DND-41 (cell line): ENCODE data around the gene FHL2.
"Not testable (repeated sequence)": the region's sequence is repeated elsewhere in the genome, so short reads cannot be mapped to it uniquely, and the experiment has no call there.

Source experiments
- ATAC-seq: fragments of 200-7000 bp; cut with Tn5 transposase; 3 replicates; pipeline ENCODE4 v1.9.1; 2021; ENCODE audit warnings: low read depth; ENCODE audit not compliant: insufficient read depth
- DNase-seq: peaks from one replicate; pipeline ENCODE4 v3.0.0-alpha.2; 2020
- H2AFZ ChIP-seq: 2 replicates; pipeline ENCODE4 v1.6.0; 2012; ENCODE audit warnings: low read depth, low read length
- H3K27ac ChIP-seq: 2 replicates; pipeline ENCODE4 v1.5.1; 2012; ENCODE audit warnings: low read length, inconsistent platforms
- H3K27me3 ChIP-seq: fragments of 200-600 bp; sonication (generic); 2 replicates; pipeline ENCODE4 v1.6.0; 2012; ENCODE audit warnings: low read length, mild to moderate bottlenecking, inconsistent platforms; ENCODE audit not compliant: insufficient read depth, poor library complexity
- H3K36me3 ChIP-seq: 2 replicates; pipeline ENCODE4 v1.5.1; 2012; ENCODE audit warnings: low read length, inconsistent platforms; ENCODE audit not compliant: insufficient read depth
- H3K4me1 ChIP-seq: 2 replicates; pipeline ENCODE4 v1.5.1; 2012; ENCODE audit warnings: mild to moderate bottlenecking, low read length; ENCODE audit not compliant: insufficient read depth
- H3K4me2 ChIP-seq: 2 replicates; pipeline ENCODE4 v1.6.0; 2012; ENCODE audit warnings: mild to moderate bottlenecking, moderate library complexity, low read length, inconsistent platforms; ENCODE audit not compliant: insufficient read depth
- H3K4me3 ChIP-seq, 2 experiments: fragments of 200-600 bp in 1 of 2; shearing (Covaris generic) in 1 of 2; 2 replicates each; pipeline ENCODE4 v1.5.1; 2012 to 2016; ENCODE audit warnings: inconsistent platforms in 2 of 2, low read length in 2 of 2, mild to moderate bottlenecking in 2 of 2, low read depth in 1 of 2, moderate library complexity in 1 of 2
- H3K79me2 ChIP-seq: 2 replicates; pipeline ENCODE4 v1.6.0; 2012; ENCODE audit warnings: low read length, inconsistent platforms; ENCODE audit not compliant: insufficient read depth
- H3K9ac ChIP-seq: 2 replicates; pipeline ENCODE4 v1.6.0; 2012; ENCODE audit warnings: low read depth, mild to moderate bottlenecking, inconsistent platforms, low read length, moderate library complexity
- H3K9me3 ChIP-seq: 2 replicates; pipeline ENCODE4 v1.5.1; 2012; ENCODE audit warnings: low read length, moderate library complexity, mild to moderate bottlenecking, inconsistent platforms; ENCODE audit not compliant: insufficient read depth, severe bottlenecking
- H4K20me1 ChIP-seq: 2 replicates; pipeline ENCODE4 v1.6.0; 2012; ENCODE audit warnings: low read length; ENCODE audit not compliant: insufficient read depth
- CTCF ChIP-seq: IDR thresholded peaks from 2 replicates; pipeline ENCODE4 v1.5.1; 2012; ENCODE audit warnings: borderline replicate concordance, low read length, moderate library complexity, mild to moderate bottlenecking; ENCODE audit not compliant: poor library complexity, severe bottlenecking; ENCODE audit errors: extremely low read depth
- EZH2 ChIP-seq: IDR thresholded peaks from 3 replicates; pipeline ENCODE4 v1.6.1; 2012; ENCODE audit warnings: borderline replicate concordance, low read depth, mild to moderate bottlenecking, moderate library complexity, low read length, inconsistent platforms; ENCODE audit not compliant: severe bottlenecking

The FHL2 gene

DNA sequence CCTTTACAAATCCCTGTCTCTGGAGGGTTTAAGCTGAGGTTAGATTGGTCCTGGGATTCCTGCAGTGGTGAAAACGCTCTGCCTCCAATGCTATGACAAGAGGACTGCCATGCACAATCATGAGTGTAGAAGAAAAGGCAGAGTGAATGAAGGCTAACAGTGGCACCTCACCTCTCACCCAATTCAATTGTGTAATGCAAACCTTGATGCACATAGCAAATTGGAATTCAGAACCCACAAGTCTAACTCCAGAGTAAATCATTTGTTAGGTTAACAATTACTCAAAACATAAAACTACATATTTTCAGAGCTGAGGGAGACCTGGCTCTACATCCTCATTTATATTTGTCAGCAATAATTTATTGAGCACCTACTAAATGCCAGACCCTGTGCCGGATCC, 71.2 kb downstream of the FHL2 start:
- peaks cover 5% of the 10 kb centered on the region for H3K36me3 ChIP-seq
- H4K20me1 ChIP-seq: peaks cover 19% of the 10 kb centered on the region
- TF ChIP-seq EZH2: no peak
- TF ChIP-seq CTCF: no peak
- peaks cover 76% of the 10 kb centered on the region for H3K79me2 ChIP-seq
- no peak overlapping the region for H2AFZ ChIP-seq
- no peaks in the 10 kb centered on the region for H3K27me3 ChIP-seq
- H3K4me2 ChIP-seq: peak overlapping the region; percentile 94; the same call in 1 of the 2 replicates
- H3K4me1 ChIP-seq: peaks cover 25% of the 10 kb centered on the region
- no peak for ATAC-seq
- DNase-seq: no peak
- H3K4me3 ChIP-seq: no peak overlapping the region
- H3K9me3 ChIP-seq: no peaks in the 10 kb centered on the region
- no peak overlapping the region for H3K27ac ChIP-seq
- H3K9ac ChIP-seq: no peak overlapping the region

DNA sequence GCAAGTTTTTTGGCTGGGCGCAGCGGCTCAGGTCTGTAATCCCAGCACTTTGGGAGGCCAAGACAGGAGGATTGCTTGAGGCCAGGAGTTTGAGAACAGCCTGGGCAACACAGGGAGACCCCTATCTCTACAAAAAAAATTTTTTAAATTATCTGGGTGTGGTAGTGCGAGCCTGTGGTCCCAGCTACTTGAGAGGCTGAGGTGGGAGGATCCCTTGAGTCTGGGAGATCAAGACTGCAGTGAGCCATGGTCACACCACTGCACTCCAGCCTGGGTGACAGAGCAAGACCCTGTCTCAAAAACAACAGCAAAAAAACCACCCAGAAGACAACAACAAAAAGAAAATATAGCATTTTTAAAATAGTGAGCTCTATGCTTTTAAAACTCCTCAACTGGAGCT, 71.6 kb downstream of the FHL2 start:
- H3K9ac ChIP-seq, H3K27ac ChIP-seq, H3K27me3 ChIP-seq, DNase-seq, H2AFZ ChIP-seq, H3K4me3 ChIP-seq, H3K36me3 ChIP-seq, H3K9me3 ChIP-seq, ATAC-seq: not testable (repeated sequence)
- Histone ChIP-seq H3K79me2 (peaks cover 80% of the 10 kb centered on the region), H3K4me1 (peaks cover 25% of the 10 kb centered on the region), H3K4me2 (peak overlapping the region; percentile 94; the same call in 1 of the 2 replicates), H4K20me1 (peaks cover 22% of the 10 kb centered on the region)

GRCh38 chr2:105325389-105325963, 73.4 kb downstream of the FHL2 start:
- H3K9me3 ChIP-seq: no peaks in the 10 kb centered on the region
- H2AFZ ChIP-seq: no peak overlapping the region
- no peak overlapping the region for H3K4me3 ChIP-seq
- H3K36me3 ChIP-seq: peaks cover 6% of the 10 kb centered on the region
- ATAC-seq: no peak
- no peaks in the 10 kb centered on the region for H3K27me3 ChIP-seq
- H3K27ac ChIP-seq: no peak overlapping the region
- H4K20me1 ChIP-seq: peaks cover 29% of the 10 kb centered on the region
- DNase-seq: no peak
- H3K9ac ChIP-seq: no peak overlapping the region
- peaks cover 20% of the 10 kb centered on the region for H3K4me1 ChIP-seq
- no peak overlapping the region for H3K4me2 ChIP-seq
- TF ChIP-seq EZH2: no peak
- no peak for TF ChIP-seq CTCF
- peaks cover 94% of the 10 kb centered on the region for H3K79me2 ChIP-seq

GRCh38 chr2:105324732-105325131, 74.1 kb downstream of the FHL2 start:
- Histone ChIP-seq H3K4me2 (no peak overlapping the region), H3K36me3 (peaks cover 6% of the 10 kb centered on the region), H4K20me1 (peaks cover 29% of the 10 kb centered on the region), H3K9ac (no peak overlapping the region), H3K27me3 (no peaks in the 10 kb centered on the region), H3K27ac (no peak overlapping the region), H2AFZ (no peak overlapping the region), H3K4me3 (no peak overlapping the region), H3K9me3 (no peaks in the 10 kb centered on the region), H3K4me1 (peaks cover 13% of the 10 kb centered on the region), H3K79me2 (peaks cover 94% of the 10 kb centered on the region)
- ATAC-seq (no peak), DNase-seq (no peak)
- TF ChIP-seq CTCF (no peak), EZH2 (no peak)
